Inferior parietal cortex (tissue), 1 donor: ENCODE measurements around the gene KDM4F.
"Not testable (repeated sequence)": the region's sequence is repeated elsewhere in the genome, so short reads cannot be mapped to it uniquely, and the experiment has no call there.

Experiments used
- DNase-seq: peaks from one replicate; pipeline ENCODE4 v3.0.0-alpha.2; 2016; ENCODE audit errors: extremely low spot score

KDM4F gene

DNA sequence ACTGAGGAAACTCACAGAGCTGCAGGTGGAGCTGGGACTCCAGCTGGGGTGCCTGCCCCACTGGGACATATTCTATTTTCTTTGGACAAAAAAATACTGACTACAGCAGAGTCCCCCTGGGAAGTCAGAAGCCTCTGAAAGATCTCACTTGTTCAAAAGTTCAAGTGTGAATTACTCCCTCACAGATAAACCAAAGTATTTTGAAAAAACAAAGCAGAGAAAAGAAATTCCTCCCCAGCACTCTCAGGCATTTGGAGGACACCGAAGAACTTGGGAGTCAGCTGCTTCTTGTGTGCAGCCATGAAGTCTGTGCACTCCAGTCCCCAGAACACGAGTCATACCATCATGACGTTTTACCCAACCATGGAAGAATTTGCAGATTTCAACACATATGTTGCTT, at the start of gene KDM4F:
Gene KDM4F, plus strand, starts transcription at position 301 of the 400 bp plus-strand sequence.
- not testable (repeated sequence) for DNase-seq

DNA sequence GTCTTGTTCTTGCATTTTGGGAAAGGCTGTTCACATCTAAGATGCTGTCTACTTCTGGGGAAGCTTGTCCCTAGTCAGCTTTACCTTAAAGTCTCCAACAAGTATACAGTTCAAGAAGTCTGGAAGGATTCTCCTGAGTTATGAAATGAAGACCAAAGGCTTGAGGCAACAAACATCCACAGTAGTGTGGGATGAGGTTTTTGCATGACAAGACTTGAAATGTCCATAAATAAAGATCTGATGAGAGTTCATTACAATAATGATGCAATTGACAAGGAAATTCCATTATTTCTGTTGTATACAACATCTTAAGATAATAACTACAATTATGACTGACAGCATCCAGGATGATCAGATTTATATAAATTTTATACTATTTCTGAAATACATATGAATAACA, 45.5 kb upstream of the KDM4F start:
- no peak for DNase-seq

DNA sequence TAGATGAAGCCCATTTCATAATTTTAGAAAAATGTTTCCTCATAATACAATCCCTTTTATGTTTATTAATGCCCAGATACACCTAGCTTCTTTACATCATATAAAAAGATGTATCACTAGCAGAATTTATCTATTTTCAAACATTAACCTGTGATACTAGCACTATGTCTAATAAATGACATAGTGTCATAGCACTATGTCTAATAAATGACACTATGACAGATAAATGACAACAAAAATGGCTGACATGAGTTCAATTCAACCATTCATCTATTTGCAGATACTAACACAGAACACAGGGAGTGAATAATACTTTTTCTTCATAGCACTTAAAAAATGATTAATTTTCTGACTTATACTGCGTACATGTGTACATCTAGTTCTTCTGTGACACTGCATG, 43.6 kb upstream of the KDM4F start:
- DNase-seq = no peak

DNA sequence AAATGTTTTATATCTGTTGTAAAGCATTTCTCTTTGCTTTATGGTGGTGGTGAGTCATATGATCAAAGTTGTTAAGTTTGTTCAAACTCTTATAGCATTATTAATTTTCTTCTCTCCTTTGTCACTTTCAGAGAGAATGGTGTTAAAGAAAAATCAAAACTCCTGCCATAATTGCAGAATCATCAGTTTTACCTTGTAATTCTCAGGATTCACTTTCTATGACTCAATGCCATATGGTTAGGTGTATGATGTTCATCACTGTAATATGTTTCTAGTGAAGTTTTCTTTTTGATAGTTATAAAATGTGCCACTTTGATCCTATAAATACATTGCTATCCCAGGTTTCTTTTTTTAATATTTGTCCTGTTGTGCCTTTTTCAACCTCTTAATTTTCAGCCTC, 37.8 kb upstream of the KDM4F start:
- DNase-seq = no peak

DNA sequence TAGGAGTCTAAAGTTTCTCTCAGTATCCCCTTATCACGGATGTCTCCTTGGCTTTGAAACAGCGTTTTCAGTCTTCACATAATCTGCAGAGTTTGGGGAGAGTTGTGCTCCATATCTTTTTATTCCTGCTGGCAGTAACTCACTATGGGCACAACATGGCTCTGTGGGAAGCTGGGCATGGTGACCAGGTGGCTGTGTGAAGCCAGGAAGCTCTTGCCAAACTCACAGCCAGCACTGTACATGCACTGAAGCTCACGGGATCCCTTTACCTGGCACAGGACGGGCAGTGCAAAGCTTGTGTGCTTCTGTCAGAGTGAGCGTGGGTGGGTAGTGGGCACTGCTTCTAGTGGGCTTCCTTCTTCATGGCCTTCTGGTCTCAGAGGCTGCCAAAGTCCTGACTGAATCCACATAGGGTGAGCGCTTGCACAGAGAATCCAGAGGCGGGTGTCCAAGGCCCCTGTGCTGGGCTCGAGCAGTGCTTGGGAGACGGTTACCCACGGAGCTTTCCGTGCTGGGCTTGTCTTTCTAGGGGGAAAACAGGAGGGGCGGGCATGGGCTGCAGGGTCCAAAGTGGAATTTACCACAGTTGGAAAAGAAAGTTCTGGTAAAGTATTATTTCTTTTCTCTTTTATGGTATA, 34.9 kb upstream of the KDM4F start:
- no peak for DNase-seq

DNA sequence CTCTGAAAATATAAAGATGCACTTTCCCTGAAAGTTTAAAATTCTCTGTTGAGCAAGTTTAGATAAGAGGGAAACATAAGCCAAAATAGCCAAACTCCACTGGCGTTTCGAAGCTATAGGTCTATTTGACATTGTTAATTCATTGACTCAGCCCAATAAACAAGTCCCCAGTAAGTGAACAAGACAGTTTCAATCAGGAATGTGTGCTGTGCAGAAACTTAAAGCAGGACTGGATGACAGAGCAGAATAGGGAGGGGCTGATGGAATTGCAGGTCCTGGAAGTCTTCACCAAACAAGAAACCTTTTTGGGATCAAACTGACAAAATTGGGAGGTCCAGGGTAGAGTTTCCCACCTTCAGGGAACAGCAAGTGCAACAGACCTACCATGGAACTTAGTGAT, 33.1 kb upstream of the KDM4F start:
- DNase-seq = no peak

DNA sequence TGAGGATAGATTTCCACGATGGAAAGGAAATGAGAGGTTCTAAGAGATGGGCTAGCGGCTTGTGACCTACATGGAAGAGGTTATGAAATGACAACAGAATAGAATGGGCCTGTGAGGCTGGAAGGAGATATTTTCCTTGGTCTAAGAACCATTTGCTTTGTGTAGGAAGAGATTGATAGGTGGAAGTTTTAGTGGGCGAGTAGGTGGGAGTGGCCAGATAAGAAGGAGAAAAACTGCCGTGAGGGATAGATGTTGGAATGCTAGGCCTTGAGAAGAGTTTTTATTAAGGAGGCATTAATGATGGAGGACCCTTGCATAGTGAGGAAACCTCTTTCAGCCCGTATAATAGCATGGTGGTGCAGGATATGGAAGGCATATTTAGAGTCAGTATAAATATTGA, 27.8 kb upstream of the KDM4F start:
- not testable (repeated sequence) for DNase-seq

DNA sequence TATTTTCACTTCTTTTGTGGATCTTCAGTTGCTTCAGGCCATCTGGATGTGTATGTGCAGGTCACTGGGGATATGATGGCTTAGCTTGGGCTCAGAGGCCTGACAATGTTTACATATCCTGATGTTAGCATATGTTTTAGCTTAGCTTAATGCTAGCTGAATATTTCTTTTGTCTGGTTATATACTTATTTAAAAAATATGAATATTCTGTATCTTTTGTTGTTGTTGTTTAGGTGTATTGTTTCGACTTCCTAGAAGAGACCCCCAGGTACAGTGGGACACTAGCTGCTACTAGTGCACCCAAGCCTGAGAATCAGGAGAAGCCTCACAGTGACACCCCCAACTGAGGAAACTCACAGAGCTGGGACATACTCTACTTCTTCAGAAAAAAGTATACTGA, 24.3 kb upstream of the KDM4F start, which contains the start of gene KDM4E:
Gene KDM4E, plus strand, starts transcription at position 301 of the 400 bp plus-strand sequence. CDS start 300 bp downstream, outside the sequence.
- no peak for DNase-seq

DNA sequence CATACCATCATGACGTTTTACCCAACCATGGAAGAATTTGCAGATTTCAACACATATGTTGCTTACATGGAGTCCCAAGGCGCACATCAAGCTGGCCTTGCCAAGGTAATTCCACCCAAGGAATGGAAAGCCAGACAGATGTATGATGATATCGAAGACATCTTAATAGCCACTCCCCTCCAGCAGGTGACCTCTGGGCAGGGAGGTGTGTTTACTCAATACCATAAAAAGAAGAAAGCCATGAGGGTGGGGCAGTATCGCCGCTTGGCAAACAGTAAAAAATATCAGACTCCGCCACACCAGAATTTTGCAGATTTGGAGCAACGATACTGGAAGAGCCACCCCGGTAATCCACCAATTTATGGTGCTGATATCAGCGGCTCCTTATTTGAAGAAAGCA, 23.6 kb upstream of the KDM4F start:
- not testable (repeated sequence) for DNase-seq

DNA sequence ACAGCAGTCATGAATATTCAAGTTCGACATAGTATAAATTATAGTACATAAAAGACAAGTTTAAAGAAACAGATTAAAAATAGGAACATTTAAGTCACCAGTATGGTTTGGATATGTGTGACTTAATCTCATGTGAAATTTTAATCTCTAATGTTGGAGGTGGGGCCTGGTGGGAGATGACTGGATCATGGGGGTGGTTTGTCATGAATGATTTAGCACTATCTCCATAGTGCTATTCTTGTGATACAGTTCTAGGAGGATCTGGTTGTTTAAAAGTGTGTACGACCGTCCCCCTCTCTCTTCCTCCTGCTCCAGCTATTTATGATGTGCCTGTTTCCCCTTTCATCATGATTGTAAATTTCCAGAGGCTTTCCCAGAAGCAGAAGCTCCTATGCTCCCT, 20.9 kb upstream of the KDM4F start:
- no peak for DNase-seq

DNA sequence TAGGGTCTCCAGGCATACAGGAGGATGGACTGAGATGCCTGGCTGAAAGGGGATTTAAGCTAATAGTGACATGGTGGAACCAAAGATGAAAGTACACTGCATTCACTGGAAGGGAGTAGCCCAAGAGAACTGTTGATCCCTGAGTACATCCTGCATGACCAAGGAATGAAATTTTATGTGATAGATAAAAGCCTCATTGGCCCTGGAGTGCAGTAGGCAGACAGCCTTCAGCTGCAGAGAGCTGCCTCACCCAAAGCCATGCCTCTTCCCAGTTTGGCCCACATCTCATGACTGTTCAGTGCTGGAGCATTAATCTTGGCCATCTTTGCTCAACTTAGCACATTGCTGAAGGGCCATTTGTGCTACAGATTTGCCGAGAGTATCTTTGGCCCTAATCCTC, 16.2 kb upstream of the KDM4F start:
- DNase-seq = no peak

DNA sequence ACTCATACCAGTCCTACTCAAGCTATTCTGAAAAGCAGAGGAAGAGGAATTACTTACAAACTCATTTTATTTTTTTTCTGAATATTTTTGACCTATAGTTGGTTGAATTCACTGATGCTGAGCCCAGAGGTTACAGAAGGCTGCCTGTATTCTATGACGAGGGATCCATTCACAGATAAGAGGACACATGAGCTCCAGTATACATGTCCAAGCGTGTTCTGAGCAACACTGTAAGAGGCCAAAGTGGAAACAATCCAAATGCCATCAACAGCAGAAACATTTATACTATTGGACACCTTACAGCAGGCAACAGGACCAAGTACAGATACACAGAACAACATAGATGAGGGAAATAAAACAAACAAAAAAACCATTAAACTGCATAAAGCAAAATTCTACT, 13.9 kb upstream of the KDM4F start:
- DNase-seq = no peak

DNA sequence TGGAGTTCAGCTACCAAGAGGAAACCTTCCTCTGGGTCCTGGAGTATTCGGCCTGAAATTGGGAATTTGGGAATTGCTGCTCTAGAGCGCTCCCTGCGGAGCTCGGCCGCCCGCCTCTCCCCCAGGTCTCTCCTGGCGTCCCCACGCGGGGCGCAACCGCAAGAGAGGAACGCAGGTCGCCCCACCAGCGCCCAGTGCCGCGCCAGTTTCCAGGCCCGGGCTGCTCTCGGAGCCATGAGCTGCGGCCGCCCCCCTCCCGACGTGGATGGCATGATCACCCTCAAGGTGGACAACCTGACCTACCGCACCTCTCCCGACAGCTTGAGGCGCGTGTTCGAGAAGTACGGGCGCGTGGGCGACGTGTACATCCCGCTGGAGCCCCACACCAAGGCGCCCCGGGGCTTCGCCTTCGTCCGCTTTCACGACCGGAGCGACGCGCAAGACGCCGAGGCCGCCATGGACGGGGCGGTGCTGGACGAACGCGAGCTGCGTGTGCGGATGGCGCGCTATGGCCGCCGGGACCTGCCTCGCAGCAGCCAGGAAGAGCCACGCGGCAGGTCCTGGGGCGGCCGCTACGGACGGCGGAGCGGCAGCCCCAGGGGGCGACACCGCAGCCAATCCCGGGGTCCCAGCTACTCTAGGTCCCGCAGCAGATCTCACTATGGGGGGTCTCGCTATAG, 11.7 kb upstream of the KDM4F start:
- not testable (repeated sequence) for DNase-seq

DNA sequence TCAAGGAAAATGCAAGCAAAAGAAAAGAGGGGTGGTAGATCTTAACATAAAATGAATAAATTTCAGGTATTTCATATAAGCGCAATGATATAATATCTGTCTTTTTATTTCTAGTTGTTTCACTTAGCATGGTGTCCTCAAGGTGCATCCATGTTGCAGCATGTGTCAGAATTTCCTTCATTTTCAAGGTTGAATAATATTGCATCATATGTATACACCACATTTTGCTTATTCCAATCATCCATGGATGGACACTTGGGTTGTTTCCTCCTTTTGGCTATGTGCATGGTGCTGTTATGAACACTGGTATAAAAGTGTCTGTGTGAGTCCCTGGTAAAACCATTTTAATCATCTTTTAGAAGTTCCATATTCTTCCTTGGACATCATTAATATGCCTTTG, 7.0 kb upstream of the KDM4F start:
- DNase-seq = no peak

DNA sequence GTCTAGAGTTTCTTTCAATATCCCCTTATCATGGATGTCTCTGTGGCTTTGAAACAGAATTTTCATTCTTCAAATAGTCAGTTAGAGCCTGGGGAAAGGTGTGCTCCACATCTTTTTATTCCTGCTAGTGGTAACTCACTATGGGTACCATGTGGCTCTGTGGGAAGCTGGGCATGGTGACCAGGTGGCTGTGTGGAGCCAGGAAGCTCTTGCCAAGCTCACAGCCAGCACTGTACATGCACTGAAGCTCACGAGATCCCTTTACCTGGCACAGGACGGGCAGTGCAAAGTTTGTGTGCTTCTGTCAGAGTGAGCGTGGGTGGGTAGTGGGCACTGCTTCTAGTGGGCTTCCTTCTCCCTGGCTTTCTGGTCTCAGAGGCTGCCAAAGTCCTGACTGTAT, 6.3 kb upstream of the KDM4F start:
- DNase-seq = no peak

DNA sequence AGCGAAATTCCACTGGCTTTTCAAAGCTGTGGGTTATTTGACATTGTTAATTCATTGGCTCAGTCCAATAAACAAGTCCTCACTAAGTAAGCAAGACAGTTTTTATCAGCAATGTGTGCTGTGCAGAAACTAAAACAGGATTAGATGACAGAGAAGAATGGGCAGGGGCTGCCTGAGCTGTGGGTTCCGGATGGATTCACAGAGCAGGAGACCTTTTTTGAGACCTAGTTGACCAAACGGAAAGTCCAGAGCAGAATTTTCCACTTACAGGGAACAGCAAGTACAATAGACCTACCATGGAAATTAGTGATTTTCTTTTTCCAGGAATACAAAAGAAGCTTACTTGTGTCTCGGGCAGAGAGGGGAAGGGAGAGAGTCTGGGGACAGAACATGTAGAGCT, 5.2 kb upstream of the KDM4F start:
- DNase-seq = no peak

DNA sequence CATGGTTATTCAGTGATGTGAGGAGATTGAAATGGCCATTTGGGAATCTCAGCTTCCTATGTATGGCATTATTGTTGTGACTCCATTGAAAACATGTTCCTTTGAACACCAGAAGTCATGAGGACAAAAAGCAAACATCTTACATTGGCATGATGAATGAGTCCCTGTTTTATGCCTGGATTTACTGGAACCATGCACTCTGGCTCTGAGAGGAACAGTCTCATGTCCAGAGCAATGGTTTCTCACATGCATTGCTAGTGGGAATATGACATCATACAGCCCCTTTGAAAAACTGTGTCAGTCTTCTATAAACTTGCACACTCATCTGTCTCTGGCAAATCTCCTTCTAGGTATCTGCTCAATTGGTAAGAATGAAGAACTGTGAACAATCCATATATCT, 3.4 kb upstream of the KDM4F start:
- DNase-seq = no peak

DNA sequence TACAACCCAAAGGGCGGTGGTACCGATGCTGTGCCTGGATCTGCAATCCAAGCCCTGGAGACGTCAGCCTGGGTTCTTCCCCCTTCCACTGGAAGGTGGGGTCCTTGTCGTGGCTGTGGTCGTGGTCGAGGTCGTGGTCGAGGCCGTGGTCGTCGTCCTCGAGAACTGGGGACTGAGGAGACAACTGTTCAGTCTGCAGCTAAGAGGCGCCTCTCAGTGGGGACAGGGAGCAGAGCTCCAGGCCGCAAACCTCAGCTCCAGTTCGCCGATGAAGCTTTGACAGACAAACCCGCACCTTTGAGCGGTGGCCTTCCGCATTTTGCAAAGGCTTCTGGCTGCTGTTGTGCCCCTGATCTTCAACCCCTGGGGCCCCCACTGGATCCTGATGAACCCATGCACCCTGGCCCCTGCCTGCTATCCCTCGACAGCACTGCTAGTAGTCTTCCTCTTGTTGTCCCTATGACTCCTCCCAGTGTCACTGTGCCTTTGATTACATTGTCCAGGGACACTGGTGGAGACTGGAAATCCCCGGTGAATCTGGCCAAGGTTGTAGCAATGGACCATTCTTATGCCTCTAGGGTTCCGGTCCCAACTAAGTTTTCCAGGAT, 1.5 kb downstream of the KDM4F start:
- no peak for DNase-seq

DNA sequence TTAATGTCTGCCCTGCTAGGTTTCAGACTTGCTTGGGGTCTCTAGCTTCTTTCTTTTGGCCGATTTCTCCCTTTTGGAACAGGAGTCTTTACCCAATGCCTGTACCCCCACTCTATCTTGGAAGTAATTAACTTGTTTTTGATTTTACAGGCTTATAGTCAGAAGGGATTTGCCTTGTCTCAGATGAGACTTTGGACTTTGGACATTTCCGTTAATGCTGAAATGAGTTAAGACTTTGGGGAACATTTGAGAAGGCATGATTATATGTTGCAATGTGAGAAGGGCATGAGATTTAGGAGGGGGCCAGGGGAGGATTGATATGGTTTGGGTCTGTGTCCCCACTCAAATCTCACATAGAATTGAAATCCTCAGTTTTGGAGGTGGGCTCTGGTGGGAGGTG, 5.1 kb downstream of the KDM4F start:
- DNase-seq = no peak

DNA sequence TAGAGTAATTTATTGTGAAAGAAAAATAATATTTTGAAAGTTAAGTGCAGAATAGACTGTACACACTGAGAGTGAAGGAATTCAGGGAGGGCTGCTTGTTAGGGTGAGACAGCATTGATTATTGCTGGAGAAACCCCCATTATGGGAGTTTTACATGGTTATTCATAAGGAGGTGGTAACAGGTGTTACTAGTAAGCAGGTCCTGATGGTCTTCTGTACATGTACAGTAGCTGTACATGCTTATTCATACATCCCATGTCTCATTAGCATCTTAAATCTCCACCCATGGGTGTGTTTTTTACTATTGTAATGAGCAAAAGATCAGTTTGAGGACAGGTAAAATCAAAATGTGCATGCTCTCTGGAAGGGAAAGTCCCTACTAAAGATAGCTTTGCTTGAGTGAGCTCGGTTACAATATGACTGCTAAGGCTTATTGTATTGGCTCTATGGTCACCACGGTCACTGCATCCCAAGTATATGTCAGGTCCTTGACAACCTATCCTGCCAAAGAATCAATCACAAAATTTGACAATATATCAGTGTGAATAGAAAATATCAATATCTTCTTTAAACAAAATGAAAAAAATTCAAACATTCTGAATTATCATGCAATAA, 6.2 kb downstream of the KDM4F start:
- no peak for DNase-seq

DNA sequence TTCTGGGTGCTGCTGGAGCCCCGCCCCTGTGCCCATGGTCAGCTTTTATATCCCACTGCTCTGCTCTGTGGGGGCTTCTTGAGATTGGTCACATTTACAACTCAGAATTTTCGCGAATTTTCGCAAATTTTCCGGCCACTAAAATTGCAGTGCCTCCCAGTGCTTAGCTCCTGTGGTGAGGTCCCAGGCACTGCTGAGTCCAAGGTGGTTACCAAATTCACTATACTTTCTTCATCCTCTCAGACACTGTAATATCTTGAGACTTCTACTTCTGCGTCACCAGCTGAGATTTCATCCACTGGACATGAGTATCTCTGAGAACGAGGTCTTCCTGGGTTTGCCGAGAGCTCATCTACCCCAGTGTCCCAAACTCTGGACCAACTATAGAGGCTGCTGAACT, 8.7 kb downstream of the KDM4F start:
- no peak for DNase-seq

DNA sequence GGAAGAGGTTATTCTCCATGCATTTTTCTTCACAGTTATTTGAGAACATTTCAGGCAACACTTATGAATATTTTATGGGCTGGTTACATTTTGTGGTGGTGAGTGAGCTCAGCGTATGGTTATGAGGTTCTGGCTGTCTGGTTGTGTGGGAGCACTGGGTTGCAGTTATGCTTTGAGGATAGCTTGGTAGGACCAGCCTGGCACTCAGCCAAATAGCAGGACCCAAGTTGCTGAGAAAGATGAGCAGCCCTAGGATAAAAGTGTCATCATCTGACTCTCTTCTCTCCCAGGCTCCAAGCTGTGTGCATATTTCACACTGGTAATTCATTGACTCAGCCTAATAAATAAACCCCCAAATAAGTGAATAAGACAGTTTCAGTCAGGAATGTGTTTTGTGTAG, 9.4 kb downstream of the KDM4F start:
- no peak for DNase-seq

DNA sequence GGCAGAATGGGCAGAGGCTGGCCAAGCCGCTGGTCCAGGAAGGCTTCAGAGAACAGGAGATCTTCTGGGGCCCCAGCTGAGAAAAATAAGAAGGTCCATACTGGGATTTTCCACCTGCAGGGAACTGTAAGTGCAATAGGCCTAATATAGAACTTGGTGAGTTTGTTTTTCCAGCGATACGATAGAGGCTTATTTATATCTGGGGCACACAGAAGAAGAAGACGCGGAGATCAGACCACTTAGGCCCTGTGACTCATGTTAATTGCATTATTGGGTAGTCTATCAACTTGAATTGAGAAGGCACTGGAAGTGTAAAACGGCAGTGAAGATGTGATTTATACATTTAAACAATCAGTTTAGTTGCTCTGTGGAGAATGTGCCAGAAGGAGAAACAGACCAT, 9.8 kb downstream of the KDM4F start:
- DNase-seq = no peak
